ENCODE results near the gene HHAT.

Gene HHAT

GRCh38 chr1:210299501-210299900 is 29.2 kb upstream of the HHAT start:
- no peak overlapping the region for H2BK5ac ChIP-seq (ENCODE audit: low read depth, low read length, poor library complexity, severe bottlenecking)
- no peak for DNase-seq
- no peak overlapping the region for H3K27ac ChIP-seq (ENCODE audit: low read length, poor library complexity, severe bottlenecking)
- H4K91ac ChIP-seq (ENCODE audit: low read length): no peak overlapping the region
- no peak overlapping the region for H2BK12ac ChIP-seq (ENCODE audit: low read length in 2 of 2)
- no peak overlapping the region for H3K4me3 ChIP-seq (ENCODE audit: insufficient read depth in 1 of 2, low read depth in 1 of 2, low read length in 2 of 2)
- no peak overlapping the region for H3K9ac ChIP-seq (ENCODE audit: low read length)
- H2AK5ac ChIP-seq (ENCODE audit: low read length, severe bottlenecking): no peak overlapping the region
- H3K18ac ChIP-seq (ENCODE audit: low read depth in 1 of 2, low read length in 2 of 2): no peak overlapping the region
- H2AFZ ChIP-seq (ENCODE audit: low read depth, low read length): no peak overlapping the region
- H3K27me3 ChIP-seq (ENCODE audit: control insufficient read depth in 1 of 2, insufficient read depth in 1 of 2, low read length in 2 of 2): peaks cover 0 to 52% of the 10 kb centered on the region in 2 experiments
- peaks cover 3% of the 10 kb centered on the region for H3K4me1 ChIP-seq (ENCODE audit: control insufficient read depth, insufficient read depth, low read depth, low read length)
- no peak overlapping the region for H2BK15ac ChIP-seq (ENCODE audit: low read depth, poor library complexity, severe bottlenecking)
- H3K14ac ChIP-seq (ENCODE audit: low read length in 2 of 2): no peak overlapping the region
- no peak overlapping the region for H4K8ac ChIP-seq (ENCODE audit: low read length)
- H2BK120ac ChIP-seq (ENCODE audit: low read depth, low read length): no peak overlapping the region
- H3K36me3 ChIP-seq (ENCODE audit: control insufficient read depth in 1 of 2, insufficient read depth in 2 of 2, low read depth in 1 of 2, low read length in 2 of 2): no peaks in the 10 kb centered on the region
- WGBS: 91% methylated on average over 4 of the region's 5 CpGs
- H3K4me2 ChIP-seq (ENCODE audit: low read length, poor library complexity, severe bottlenecking): no peak overlapping the region
- H3K23ac ChIP-seq (ENCODE audit: low read length in 2 of 2): no peak overlapping the region
- no peaks in the 10 kb centered on the region for H3K79me1 ChIP-seq (replicated peaks; ENCODE audit: low read length, poor library complexity, severe bottlenecking)
- H3K9me3 ChIP-seq (ENCODE audit: control insufficient read depth, low read length): no peaks in the 10 kb centered on the region
- H3K4ac ChIP-seq (ENCODE audit: low read depth in 1 of 2, low read length in 2 of 2): no peak overlapping the region

- no peak overlapping the region for H2BK12ac ChIP-seq (ENCODE audit: low read length in 2 of 2)
- DNase-seq: no peak
- H3K14ac ChIP-seq (ENCODE audit: low read length in 2 of 2): no peak overlapping the region
- no peak overlapping the region for H4K8ac ChIP-seq (ENCODE audit: low read length)
- peaks cover 0 to 52% of the 10 kb centered on the region in 2 experiments for H3K27me3 ChIP-seq (ENCODE audit: control insufficient read depth in 1 of 2, insufficient read depth in 1 of 2, low read length in 2 of 2)
- peak overlapping the region; percentile 43 for H4K91ac ChIP-seq (ENCODE audit: low read length)
- H2AK5ac ChIP-seq (ENCODE audit: low read length, severe bottlenecking): no peak overlapping the region
- no peak overlapping the region for H2AFZ ChIP-seq (ENCODE audit: low read depth, low read length)
- H3K9ac ChIP-seq (ENCODE audit: low read length): no peak overlapping the region
- no peaks in the 10 kb centered on the region for H3K36me3 ChIP-seq (ENCODE audit: control insufficient read depth in 1 of 2, insufficient read depth in 2 of 2, low read depth in 1 of 2, low read length in 2 of 2)
- H3K4me2 ChIP-seq (ENCODE audit: low read length, poor library complexity, severe bottlenecking): no peak overlapping the region
- H3K4me1 ChIP-seq (ENCODE audit: control insufficient read depth, insufficient read depth, low read depth, low read length): peaks cover 1% of the 10 kb centered on the region
- no peak overlapping the region for H2BK15ac ChIP-seq (ENCODE audit: low read depth, poor library complexity, severe bottlenecking)
- no peak overlapping the region for H3K23ac ChIP-seq (ENCODE audit: low read length in 2 of 2)
- H3K18ac ChIP-seq (ENCODE audit: low read depth in 1 of 2, low read length in 2 of 2): no peak overlapping the region
- H3K9me3 ChIP-seq (ENCODE audit: control insufficient read depth, low read length): no peaks in the 10 kb centered on the region
- no peak overlapping the region for H3K4me3 ChIP-seq (ENCODE audit: insufficient read depth in 1 of 2, low read depth in 1 of 2, low read length in 2 of 2)
- H3K27ac ChIP-seq (ENCODE audit: low read length, poor library complexity, severe bottlenecking): no peak overlapping the region
- H3K79me1 ChIP-seq (replicated peaks; ENCODE audit: low read length, poor library complexity, severe bottlenecking): no peaks in the 10 kb centered on the region
- 85% methylated on average over 4 of the region's 5 CpGs for WGBS
- H3K4ac ChIP-seq (ENCODE audit: low read depth in 1 of 2, low read length in 2 of 2): no peak overlapping the region
- H2BK120ac ChIP-seq (ENCODE audit: low read depth, low read length): no peak overlapping the region
- no peak overlapping the region for H2BK5ac ChIP-seq (ENCODE audit: low read depth, low read length, poor library complexity, severe bottlenecking)
Measured at GRCh38 chr1:210300923-210301614, 27.6 kb upstream of the HHAT start.

DNA sequence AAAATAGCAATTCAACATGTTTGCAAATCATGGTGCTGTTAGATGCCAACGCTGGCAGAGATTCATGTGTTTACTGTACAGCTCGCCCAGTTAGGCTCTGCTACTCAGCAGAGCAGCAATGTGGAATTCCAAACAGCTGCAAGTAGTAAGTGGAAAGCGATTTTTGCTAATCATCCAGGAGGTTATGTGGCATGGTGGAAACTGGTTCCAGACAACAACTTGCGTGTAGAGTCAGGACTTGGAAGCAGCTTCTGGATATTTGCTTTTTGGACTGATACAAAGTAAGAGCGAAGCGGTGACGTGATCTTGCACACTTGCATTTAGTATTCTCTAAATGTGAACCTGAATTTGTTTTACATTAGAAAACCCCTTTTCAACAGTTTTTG is 27.1 kb upstream of the HHAT start:
- H3K4ac ChIP-seq (ENCODE audit: low read depth in 1 of 2, low read length in 2 of 2): no peak overlapping the region
- H3K9me3 ChIP-seq (ENCODE audit: control insufficient read depth, low read length): no peaks in the 10 kb centered on the region
- no peaks in the 10 kb centered on the region for H3K79me1 ChIP-seq (replicated peaks; ENCODE audit: low read length, poor library complexity, severe bottlenecking)
- H3K18ac ChIP-seq (ENCODE audit: low read depth in 1 of 2, low read length in 2 of 2): no peak overlapping the region
- peaks cover 0 to 54% of the 10 kb centered on the region in 2 experiments for H3K27me3 ChIP-seq (ENCODE audit: control insufficient read depth in 1 of 2, insufficient read depth in 1 of 2, low read length in 2 of 2)
- H4K8ac ChIP-seq (ENCODE audit: low read length): no peak overlapping the region
- H2BK12ac ChIP-seq (ENCODE audit: low read length in 2 of 2): no peak overlapping the region
- H3K4me2 ChIP-seq (ENCODE audit: low read length, poor library complexity, severe bottlenecking): no peak overlapping the region
- H2BK120ac ChIP-seq (ENCODE audit: low read depth, low read length): no peak overlapping the region
- H2BK15ac ChIP-seq (ENCODE audit: low read depth, poor library complexity, severe bottlenecking): no peak overlapping the region
- H2BK5ac ChIP-seq (ENCODE audit: low read depth, low read length, poor library complexity, severe bottlenecking): no peak overlapping the region
- H4K91ac ChIP-seq (ENCODE audit: low read length): no peak overlapping the region
- H3K4me1 ChIP-seq (ENCODE audit: control insufficient read depth, insufficient read depth, low read depth, low read length): peaks cover 1% of the 10 kb centered on the region
- H2AK5ac ChIP-seq (ENCODE audit: low read length, severe bottlenecking): no peak overlapping the region
- no peak overlapping the region for H3K27ac ChIP-seq (ENCODE audit: low read length, poor library complexity, severe bottlenecking)
- no peak overlapping the region for H3K23ac ChIP-seq (ENCODE audit: low read length in 2 of 2)
- 81% methylated on average over 7 of the region's 7 CpGs for WGBS
- H2AFZ ChIP-seq (ENCODE audit: low read depth, low read length): no peak overlapping the region
- no peak for DNase-seq
- H3K4me3 ChIP-seq (ENCODE audit: insufficient read depth in 1 of 2, low read depth in 1 of 2, low read length in 2 of 2): no peak overlapping the region
- no peak overlapping the region for H3K14ac ChIP-seq (ENCODE audit: low read length in 2 of 2)
- H3K36me3 ChIP-seq (ENCODE audit: control insufficient read depth in 1 of 2, insufficient read depth in 2 of 2, low read depth in 1 of 2, low read length in 2 of 2): no peaks in the 10 kb centered on the region
- H3K9ac ChIP-seq (ENCODE audit: low read length): no peak overlapping the region

- Histone ChIP-seq H4K91ac (ENCODE audit: low read length) (no peak overlapping the region), H3K18ac (ENCODE audit: low read depth in 1 of 2, low read length in 2 of 2) (no peak overlapping the region), H3K27me3 (ENCODE audit: control insufficient read depth in 1 of 2, insufficient read depth in 1 of 2, low read length in 2 of 2) (peaks cover 0 to 45% of the 10 kb centered on the region in 2 experiments), H2BK15ac (ENCODE audit: low read depth, poor library complexity, severe bottlenecking) (no peak overlapping the region), H3K27ac (ENCODE audit: low read length, poor library complexity, severe bottlenecking) (no peak overlapping the region), H4K8ac (ENCODE audit: low read length) (no peak overlapping the region), H3K9me3 (ENCODE audit: control insufficient read depth, low read length) (no peaks in the 10 kb centered on the region), H2AFZ (ENCODE audit: low read depth, low read length) (no peak overlapping the region), H3K4me2 (ENCODE audit: low read length, poor library complexity, severe bottlenecking) (no peak overlapping the region), H3K4ac (ENCODE audit: low read depth in 1 of 2, low read length in 2 of 2) (no peak overlapping the region), H3K23ac (ENCODE audit: low read length in 2 of 2) (no peak overlapping the region), H3K36me3 (ENCODE audit: control insufficient read depth in 1 of 2, insufficient read depth in 2 of 2, low read depth in 1 of 2, low read length in 2 of 2) (no peaks in the 10 kb centered on the region), H2BK12ac (ENCODE audit: low read length in 2 of 2) (peak overlapping the region in 1 of 2 experiments; percentile 47), H3K4me1 (ENCODE audit: control insufficient read depth, insufficient read depth, low read depth, low read length) (peaks cover 1% of the 10 kb centered on the region), H2AK5ac (ENCODE audit: low read length, severe bottlenecking) (no peak overlapping the region), H3K4me3 (ENCODE audit: insufficient read depth in 1 of 2, low read depth in 1 of 2, low read length in 2 of 2) (no peak overlapping the region), H2BK120ac (ENCODE audit: low read depth, low read length) (no peak overlapping the region), H3K9ac (ENCODE audit: low read length) (no peak overlapping the region), H3K79me1 (replicated peaks; ENCODE audit: low read length, poor library complexity, severe bottlenecking) (no peaks in the 10 kb centered on the region), H2BK5ac (ENCODE audit: low read depth, low read length, poor library complexity, severe bottlenecking) (no peak overlapping the region), H3K14ac (ENCODE audit: low read length in 2 of 2) (no peak overlapping the region)
- WGBS: 96% methylated on average over 10 of the region's 10 CpGs
- DNase-seq: no peak
Measured at GRCh38 chr1:210302501-210302900, 26.2 kb upstream of the HHAT start.

All from mesenchymal stem cell (in vitro differentiated cells and primary cell).